GM12892 (cell line): ENCODE measurements around the gene FOXA1.

Experiments used
- POLR2A ChIP-seq: IDR thresholded peaks from 2 replicates; pipeline ENCODE4 v1.6.1; 2011; ENCODE audit warnings: low read depth, low read length, control low read depth
- POLR2AphosphoS5 ChIP-seq: IDR thresholded peaks from 2 replicates; pipeline ENCODE4 v1.6.1; 2011; ENCODE audit warnings: low read depth, low read length, control low read depth
- TAF1 ChIP-seq: IDR thresholded peaks from 2 replicates; pipeline ENCODE4 v1.6.1; 2011; ENCODE audit warnings: low read depth, mild to moderate bottlenecking, control low read depth, low read length, borderline replicate concordance

GRCh38 chr14:37603688-37604251 lies 8.7 kb upstream of the FOXA1 start:
- TF ChIP-seq TAF1 (no peak), POLR2AphosphoS5 (no peak), POLR2A (no peak)
